GM12864 (cell line): Measurements from ENCODE around the gene SHLD1.

Experiments used
- DNase-seq: peaks from one replicate; pipeline ENCODE4 v3.0.0-alpha.2; 2011; ENCODE audit warnings: low read depth
- H3K4me3 ChIP-seq: 2 replicates; pipeline ENCODE4 v1.5.1; 2011; ENCODE audit warnings: mild to moderate bottlenecking, low read depth, low read length, control low read depth
- TF ChIP-seq, protein P1 (sequence below): IDR thresholded peaks from 2 replicates; pipeline ENCODE4 v1.5.1; 2011; ENCODE audit warnings: low read depth, mild to moderate bottlenecking, moderate library complexity, low read length, control low read depth, inconsistent platforms; ENCODE audit errors: missing control alignments

Gene SHLD1

DNA sequence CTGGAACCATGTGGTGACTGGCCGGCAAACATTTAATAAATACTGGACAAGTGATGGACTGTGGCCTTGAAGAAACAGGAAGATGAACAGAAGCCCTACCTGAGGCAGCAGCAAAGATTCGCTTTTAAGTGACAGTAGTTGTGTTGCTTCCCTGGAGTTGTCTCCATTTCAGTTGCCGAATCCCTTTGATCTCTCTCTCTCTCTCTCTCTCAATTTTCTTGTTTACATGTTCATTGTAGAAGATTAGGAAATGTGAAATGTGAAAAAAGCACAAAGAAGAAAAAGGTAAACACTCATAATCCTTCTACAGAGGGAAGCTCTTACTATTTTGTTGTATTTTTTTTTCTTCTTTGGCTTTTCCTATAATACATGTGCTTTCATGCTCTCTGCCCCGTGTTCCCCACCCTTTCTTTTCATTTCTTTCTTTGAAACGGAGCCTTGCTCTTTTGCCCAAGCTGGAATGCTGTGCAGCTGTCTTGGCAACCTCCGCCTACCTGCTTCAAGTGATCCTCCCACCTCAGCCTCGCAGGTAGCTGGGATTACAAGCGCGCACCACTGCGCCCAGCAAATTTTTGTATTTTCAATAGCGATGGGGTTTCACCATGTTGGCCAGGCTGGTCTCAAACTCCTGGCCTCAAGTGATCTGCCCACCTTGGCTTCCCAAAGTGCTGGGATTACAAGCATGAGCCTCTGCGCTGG lies 81.5 kb downstream of the SHLD1 start:
- H3K4me3 ChIP-seq = no peak overlapping the region
- no peak for DNase-seq
- TF ChIP-seq, protein P1, sequence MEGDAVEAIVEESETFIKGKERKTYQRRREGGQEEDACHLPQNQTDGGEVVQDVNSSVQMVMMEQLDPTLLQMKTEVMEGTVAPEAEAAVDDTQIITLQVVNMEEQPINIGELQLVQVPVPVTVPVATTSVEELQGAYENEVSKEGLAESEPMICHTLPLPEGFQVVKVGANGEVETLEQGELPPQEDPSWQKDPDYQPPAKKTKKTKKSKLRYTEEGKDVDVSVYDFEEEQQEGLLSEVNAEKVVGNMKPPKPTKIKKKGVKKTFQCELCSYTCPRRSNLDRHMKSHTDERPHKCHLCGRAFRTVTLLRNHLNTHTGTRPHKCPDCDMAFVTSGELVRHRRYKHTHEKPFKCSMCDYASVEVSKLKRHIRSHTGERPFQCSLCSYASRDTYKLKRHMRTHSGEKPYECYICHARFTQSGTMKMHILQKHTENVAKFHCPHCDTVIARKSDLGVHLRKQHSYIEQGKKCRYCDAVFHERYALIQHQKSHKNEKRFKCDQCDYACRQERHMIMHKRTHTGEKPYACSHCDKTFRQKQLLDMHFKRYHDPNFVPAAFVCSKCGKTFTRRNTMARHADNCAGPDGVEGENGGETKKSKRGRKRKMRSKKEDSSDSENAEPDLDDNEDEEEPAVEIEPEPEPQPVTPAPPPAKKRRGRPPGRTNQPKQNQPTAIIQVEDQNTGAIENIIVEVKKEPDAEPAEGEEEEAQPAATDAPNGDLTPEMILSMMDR = no peak

DNA sequence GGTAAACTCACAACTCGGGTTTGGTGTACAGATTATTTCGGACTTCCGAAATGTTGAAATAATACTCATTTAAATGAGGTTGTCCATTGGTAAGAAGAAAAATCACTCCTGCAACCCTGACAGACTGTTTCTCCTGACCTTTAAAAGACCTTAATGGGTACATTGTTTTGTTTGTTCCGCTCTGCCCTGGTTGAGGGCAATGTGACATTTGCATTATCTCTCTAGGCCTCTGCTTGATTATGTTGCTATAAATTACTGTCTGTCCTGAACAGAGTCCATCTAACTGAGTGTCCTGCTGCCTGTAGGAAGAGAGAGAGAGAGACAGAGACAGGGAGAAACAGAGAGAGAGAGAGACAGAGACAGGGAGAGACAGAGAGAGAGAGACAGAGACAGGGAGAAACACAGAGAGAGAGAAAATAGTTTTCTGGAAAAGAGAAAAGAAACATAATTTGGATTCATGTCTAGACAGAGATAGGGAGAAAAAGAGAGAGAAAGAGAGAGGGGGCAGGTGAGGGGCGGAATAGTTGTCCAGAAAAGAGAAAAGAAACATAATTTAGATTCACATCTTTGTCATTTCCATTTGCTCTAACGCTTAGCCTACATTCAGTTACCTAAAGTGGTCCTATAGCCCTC lies 83.2 kb downstream of the SHLD1 start:
- TF ChIP-seq, protein P1 = no peak
- H3K4me3 ChIP-seq = no peak overlapping the region
- no peak for DNase-seq

DNA sequence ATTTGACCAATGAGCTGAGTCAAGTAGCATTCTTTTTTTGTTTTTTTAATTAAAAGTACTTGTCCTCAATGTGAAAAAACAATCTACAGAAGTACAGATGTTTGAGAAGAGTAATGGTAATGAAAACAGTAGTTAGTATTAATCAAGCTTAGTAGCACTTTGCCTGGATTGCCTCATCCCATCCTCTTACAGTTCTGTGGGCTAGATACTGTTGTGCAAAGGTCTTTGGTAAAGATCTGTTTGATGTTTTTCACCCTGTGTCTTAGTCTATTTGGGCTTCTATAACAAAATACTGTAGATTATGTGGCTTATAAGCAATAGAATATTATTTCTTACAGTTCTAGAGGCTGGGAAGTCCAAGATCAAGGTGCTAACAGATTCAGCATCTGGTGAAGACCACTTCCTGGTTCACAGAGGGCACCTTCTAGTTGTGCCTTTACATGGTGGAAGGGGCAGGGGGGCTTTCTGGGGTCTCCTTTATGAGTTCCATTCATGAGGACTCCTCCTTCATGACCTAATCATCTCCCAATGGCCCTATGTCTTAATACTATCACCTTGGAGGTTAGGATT lies 84.3 kb downstream of the SHLD1 start:
- no peak for DNase-seq
- H3K4me3 ChIP-seq = no peak overlapping the region
- TF ChIP-seq, protein P1 = no peak

DNA sequence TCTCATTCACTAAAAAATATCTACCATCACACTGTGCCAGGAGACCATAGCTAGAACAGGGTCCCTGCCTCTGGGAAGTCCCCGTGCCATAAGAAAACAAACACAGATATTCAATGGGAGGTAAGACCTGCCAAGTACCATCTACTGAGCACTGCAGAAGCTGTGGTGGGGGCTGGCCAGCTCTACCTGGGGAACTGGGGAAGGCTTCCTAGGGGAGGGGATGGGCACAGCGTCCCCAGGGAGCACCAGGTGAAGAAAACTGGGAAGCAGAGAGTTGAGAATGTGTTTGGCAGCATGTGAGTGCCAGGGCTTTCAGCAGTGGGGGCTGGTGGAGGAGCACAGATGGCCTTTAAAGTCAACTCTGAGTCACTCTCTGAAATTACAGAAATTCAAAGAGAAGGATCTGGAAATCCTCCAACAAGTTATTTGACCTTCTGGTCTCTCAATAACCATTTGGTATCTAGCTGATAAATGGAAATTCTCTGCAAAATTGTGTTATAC lies 85.2 kb downstream of the SHLD1 start:
- no peak overlapping the region for H3K4me3 ChIP-seq
- no peak for DNase-seq
- TF ChIP-seq, protein P1 = no peak

DNA sequence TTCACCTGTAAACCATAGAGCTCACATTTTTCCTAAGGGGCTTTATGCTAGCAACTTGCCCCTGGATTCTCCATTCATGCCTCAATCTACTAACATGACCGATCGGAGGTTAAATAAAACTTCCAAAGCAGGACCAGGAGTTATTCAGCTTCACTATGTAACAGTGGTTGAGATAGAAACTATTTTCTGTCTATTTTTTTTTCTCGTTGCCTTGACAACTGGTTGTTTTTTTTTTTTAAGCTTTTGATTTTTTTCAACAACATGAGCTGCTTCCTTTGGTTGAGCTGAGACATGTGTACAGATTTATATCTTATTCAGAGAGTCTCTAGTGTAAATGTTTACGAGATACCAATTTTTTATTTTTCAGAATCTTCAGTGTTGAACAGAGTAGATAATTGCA lies 85.7 kb downstream of the SHLD1 start:
- TF ChIP-seq, protein P1 = no peak
- DNase-seq = no peak
- no peak overlapping the region for H3K4me3 ChIP-seq

DNA sequence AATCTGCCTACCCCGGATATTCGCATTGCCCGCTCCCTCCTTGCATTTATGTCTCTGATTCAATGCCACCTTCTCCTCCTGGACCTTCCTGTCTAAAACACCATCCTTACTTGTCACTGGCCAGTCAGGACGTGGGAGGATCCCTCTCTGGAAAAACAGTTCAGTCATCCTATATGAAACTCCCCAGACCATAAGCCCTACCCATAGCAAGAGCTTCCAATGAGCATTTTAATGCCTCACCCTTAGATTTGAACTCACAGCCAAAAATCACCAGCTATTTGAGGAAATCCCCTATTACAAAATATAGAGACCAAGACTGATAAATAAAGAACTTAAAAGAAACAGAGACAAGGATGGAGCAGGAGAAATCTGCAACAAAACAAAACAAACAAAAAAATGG lies 86.4 kb downstream of the SHLD1 start:
- DNase-seq = no peak
- TF ChIP-seq, protein P1 = no peak

More for the DNA sequence above, 86.4 kb downstream of the SHLD1 start:
- no peak overlapping the region for H3K4me3 ChIP-seq
